Measurements from ENCODE around the gene CRIP3.
"Not testable (repeated sequence)": the region's sequence is repeated elsewhere in the genome, so short reads cannot be mapped to it uniquely, and the experiment has no call there.

Gene CRIP3

DNA sequence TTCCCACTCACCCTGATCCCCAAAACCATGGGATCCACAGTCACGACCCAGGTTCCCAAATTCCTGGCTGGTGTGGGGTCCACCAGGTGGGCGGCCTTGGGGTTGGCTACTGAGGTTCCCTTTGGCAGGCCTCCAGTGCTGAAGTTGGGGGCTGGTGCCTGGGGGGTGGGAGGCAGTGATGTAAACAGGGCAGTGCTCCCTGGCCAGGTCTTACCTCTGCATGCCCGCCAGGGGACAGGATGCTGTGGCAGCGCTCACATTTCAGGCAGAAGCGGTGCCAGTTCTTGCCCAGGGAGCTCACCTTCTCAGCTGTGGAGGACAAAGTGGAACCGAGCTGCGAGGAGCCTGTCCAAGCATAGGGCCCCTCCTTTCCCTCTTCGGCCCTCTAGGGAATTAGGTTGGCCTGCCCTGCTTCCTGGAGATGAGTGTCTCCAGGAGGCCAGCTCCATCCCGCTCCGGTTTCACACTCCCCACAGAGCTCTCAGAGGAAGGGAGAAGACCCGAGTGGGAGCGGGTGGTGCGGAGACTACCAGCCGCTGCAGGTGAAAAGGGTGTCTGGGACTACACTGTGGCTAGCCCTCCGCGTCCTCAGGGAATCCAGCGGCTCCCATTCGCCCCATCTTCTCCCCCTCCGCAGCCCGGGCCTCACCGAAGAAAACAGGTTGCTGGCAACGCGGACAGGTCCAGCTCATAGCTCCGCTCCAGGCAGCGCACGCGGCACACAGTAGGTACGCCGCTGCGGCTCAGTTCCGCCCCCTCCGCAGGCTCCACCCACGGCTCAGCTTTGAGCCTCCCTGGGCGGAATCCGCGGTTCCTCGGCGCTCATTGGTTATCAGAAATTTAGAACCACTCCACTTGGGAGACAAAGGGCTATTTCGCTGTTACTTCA is at the start of gene CRIP3:
TSS of gene CRIP3 (minus strand) at position 726 of the 889 bp plus-strand sequence. CDS start at position 692, 34 bp downstream.
- Mint-ChIP-seq H3K27me3 (no peaks in the 10 kb centered on the region), H3K9me3 (ENCODE audit: low read depth) (no peaks in the 10 kb centered on the region), H3K4me3 (peak within 1 kb of the TSS; percentile 83), H3K27ac (no peak within 1 kb of the TSS), H3K4me1 (ENCODE audit: low read depth) (peaks cover 10% of the 10 kb centered on the region), H3K36me3 (no peaks in the 10 kb centered on the region)

DNA sequence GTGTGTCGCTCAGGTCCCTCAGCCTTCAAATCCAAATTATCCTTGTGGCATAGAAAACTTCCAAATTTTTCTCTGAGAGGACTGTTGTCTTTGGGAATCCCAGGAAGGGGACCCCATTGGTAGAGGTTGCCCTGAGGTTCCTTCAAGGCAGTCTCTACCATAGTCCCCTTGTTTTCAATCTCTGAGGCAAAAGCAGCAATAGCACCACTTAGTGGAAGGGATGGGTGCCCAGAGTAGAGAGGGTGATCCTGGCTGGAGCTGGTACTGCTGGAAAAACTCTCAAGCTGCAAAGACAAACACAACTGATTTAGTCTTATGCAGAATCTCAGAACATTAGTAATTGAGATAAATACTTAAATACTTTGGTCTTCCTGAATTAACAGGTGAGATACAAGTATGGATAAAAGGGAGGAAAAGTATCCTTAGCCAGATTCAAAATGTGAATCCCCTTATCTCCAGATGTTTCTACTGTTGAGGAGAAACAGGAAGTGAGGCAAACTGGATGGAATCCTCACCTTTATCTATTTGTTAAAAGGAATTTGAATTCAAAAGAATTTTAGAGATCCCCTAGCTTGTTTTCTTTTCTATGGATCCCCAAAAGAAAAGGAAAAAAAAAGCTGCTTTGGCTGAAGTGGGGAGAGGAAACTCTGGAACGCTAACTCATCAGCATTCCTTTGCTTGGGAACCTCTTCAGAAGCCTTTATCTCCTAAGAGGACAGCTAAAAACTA is 47.4 kb upstream of the CRIP3 start:
- Mint-ChIP-seq H3K27me3 (no peaks in the 10 kb centered on the region), H3K9me3 (ENCODE audit: low read depth) (no peaks in the 10 kb centered on the region), H3K4me1 (ENCODE audit: low read depth) (peaks cover 6% of the 10 kb centered on the region), H3K36me3 (peaks cover 11% of the 10 kb centered on the region), H3K4me3 (no peak overlapping the region), H3K27ac (no peak overlapping the region)

DNA sequence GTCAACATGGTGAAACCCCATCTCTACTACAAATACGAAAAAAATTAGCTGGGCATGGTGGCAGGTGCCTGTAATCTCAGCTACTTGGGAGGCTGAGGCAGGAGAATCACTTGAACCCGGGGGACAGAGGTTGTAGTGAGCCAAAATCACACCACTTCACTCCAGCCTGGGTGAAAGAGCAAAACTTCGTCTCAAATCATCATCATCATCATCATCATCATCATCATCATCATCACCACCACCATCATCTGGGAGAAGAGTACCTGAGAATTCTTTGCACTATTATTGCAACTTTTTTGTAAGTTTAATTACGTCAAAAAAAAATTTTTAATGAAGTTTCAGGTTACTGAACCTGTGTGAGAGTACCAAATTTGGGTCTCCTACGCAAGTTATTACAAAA is 43.3 kb upstream of the CRIP3 start:
- peaks cover 14% of the 10 kb centered on the region for H3K36me3 Mint-ChIP-seq
- not testable (repeated sequence) for H3K27ac Mint-ChIP-seq; H3K27me3 Mint-ChIP-seq; H3K9me3 Mint-ChIP-seq (ENCODE audit: low read depth); H3K4me1 Mint-ChIP-seq (ENCODE audit: low read depth); H3K4me3 Mint-ChIP-seq

- Mint-ChIP-seq H3K36me3 (peaks cover 13% of the 10 kb centered on the region), H3K4me3 (no peak overlapping the region), H3K9me3 (ENCODE audit: low read depth) (no peaks in the 10 kb centered on the region), H3K4me1 (ENCODE audit: low read depth) (no peaks in the 10 kb centered on the region), H3K27ac (no peak overlapping the region), H3K27me3 (no peaks in the 10 kb centered on the region)
Measured at GRCh38 chr6:43347444-43347843, 38.8 kb upstream of the CRIP3 start.

DNA sequence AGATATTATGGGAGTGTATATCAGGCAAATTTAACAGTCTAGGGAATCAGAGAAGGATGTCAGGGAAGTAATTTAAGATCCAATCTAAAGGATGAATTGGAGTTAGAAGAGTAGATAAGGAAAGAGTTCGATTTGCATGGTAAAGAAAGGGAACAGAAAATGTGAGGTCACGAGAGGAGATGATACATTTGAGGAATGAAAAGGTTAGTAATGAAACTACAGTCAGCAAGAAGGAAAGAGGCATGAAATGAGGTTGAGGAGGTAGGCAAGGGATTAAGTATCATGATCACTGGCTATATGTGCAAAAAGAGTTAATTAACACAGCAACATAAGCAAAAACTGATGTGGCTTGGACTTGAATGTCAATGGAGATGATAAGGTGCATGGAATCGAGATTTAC is 38.4 kb upstream of the CRIP3 start:
- Mint-ChIP-seq H3K36me3 (peaks cover 10% of the 10 kb centered on the region), H3K4me3 (no peak overlapping the region), H3K4me1 (ENCODE audit: low read depth) (no peaks in the 10 kb centered on the region), H3K27ac (no peak overlapping the region), H3K9me3 (ENCODE audit: low read depth) (no peaks in the 10 kb centered on the region), H3K27me3 (no peaks in the 10 kb centered on the region)

DNA sequence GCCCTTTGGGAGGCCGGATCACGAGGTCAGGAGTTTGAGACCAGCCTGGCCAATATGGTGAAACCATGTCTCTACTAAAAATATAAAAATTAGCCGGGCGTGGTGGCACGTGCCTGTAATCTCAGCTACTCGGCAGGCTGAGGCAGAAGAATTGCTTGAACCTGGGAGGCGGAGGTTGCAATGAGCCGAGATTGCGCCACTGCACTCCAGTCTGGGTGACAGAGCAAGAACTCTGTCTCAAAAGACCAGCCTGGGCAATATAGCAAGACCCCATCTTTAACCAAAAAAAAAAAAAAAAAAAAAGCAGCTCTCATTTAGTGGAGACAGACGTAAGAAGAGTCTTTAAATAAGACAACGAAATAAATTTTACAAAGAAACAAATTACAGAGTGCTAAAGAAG is 37.6 kb upstream of the CRIP3 start:
- H3K36me3 Mint-ChIP-seq; H3K27ac Mint-ChIP-seq; H3K27me3 Mint-ChIP-seq; H3K4me1 Mint-ChIP-seq (ENCODE audit: low read depth); H3K9me3 Mint-ChIP-seq (ENCODE audit: low read depth); H3K4me3 Mint-ChIP-seq: not testable (repeated sequence)

DNA sequence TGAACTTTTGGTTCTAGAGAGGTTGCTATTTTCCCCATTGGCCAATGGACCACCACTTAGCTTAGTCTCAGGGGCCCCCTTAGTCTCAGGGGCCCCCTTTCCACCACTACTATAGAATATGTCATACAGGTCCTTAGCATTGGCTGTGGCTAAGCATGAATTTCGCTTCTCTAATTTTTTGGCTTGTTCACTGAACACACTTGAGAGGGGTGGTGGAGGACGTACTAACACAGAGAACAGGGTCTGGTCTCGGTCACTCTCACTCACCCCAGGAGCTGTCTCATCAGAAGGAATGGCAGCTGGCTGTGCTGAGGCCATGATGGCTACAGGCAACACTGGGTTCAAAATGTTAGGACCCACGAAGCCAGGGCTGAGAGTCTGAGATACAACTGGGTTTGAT is 30.5 kb upstream of the CRIP3 start:
- Mint-ChIP-seq H3K27ac (no peak overlapping the region), H3K27me3 (no peaks in the 10 kb centered on the region), H3K4me3 (no peak overlapping the region), H3K9me3 (ENCODE audit: low read depth) (no peaks in the 10 kb centered on the region), H3K36me3 (peaks cover 18% of the 10 kb centered on the region), H3K4me1 (ENCODE audit: low read depth) (no peaks in the 10 kb centered on the region)

DNA sequence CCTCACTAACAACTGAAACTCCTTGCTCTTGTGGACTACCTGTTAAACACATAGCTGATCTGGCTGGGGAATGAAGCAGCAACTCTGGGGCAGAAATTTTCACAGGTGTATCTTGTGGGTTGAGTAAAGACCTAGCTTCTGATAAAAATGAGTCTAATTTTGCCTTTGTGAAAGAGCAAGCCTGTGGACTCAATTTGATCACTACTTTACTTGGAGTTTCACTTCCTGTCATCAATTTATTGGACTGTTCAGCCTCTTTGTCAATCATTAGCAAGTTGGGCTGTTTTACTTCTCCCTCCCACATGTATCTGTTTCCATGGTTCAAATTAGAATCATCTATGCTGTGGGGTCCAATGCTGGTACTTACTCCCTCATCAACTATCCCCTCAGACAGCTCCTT is 29.6 kb upstream of the CRIP3 start:
- H3K27me3 Mint-ChIP-seq, result no peaks in the 10 kb centered on the region
- H3K9me3 Mint-ChIP-seq (ENCODE audit: low read depth), result no peaks in the 10 kb centered on the region
- peaks cover 18% of the 10 kb centered on the region for H3K36me3 Mint-ChIP-seq
- no peak overlapping the region for H3K27ac Mint-ChIP-seq
- H3K4me1 Mint-ChIP-seq (ENCODE audit: low read depth), result no peaks in the 10 kb centered on the region
- no peak overlapping the region for H3K4me3 Mint-ChIP-seq

DNA sequence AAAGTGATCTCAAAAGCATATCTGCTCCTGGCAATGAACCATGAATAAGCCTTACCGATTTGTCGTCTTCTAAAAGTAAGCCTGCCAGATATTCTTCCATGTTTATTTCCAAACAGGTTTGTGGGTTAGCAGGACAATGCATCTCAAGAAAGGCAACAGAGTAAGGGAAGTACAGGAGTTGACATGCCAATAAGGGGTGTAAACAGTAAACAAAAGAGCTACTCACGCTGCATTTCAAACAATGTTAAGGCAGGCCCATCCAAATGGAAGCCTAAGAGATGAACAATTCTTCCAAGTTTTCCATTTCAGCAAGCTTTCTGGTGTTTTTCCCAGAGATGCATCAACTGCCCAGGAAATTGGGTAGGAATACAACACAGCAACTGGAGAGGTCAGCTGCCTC is 27.8 kb upstream of the CRIP3 start:
- peaks cover 16% of the 10 kb centered on the region for H3K36me3 Mint-ChIP-seq
- H3K9me3 Mint-ChIP-seq (ENCODE audit: low read depth), result no peaks in the 10 kb centered on the region
- no peak overlapping the region for H3K27ac Mint-ChIP-seq
- H3K4me1 Mint-ChIP-seq (ENCODE audit: low read depth), result peaks cover 9% of the 10 kb centered on the region
- H3K4me3 Mint-ChIP-seq, result no peak overlapping the region
- no peaks in the 10 kb centered on the region for H3K27me3 Mint-ChIP-seq

- peaks cover 14% of the 10 kb centered on the region for H3K4me1 Mint-ChIP-seq (ENCODE audit: low read depth)
- no peaks in the 10 kb centered on the region for H3K27me3 Mint-ChIP-seq
- no peaks in the 10 kb centered on the region for H3K9me3 Mint-ChIP-seq (ENCODE audit: low read depth)
- H3K27ac Mint-ChIP-seq, result no peak overlapping the region
- H3K36me3 Mint-ChIP-seq, result peaks cover 16% of the 10 kb centered on the region
- H3K4me3 Mint-ChIP-seq, result no peak overlapping the region
Measured at GRCh38 chr6:43335469-43335868, 26.8 kb upstream of the CRIP3 start.

DNA sequence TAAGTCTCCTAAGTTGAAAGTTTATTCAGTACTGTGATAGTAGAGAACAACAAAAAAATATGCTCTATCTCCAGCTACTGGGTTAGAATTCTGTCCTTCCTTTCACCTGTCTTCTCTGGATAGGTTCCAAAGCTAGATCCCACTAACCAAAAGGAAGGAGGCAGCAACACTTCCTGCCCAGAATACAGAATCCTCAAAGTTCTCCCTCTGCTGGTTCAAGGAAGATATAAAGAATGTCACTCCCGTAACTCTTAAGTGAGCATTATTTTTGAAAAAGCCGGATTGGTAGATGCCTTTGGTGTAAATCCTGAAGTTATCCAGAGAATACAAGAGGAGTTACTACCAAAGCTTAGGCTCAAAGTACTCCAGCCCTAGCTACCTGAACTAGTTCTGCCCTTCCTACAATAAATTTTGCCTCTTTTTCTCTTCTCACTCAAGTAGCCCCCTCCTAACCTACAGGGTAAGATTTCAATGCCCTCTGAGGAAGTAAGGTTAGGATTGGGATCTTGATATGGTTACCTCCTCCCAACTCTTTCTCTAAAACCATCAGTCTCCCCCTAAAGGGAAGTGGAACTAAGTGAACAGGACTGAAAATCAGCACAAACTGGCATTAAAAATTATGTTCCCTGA is 26.0 kb upstream of the CRIP3 start:
- Mint-ChIP-seq H3K27me3 (no peaks in the 10 kb centered on the region), H3K4me3 (no peak overlapping the region), H3K9me3 (ENCODE audit: low read depth) (no peaks in the 10 kb centered on the region), H3K4me1 (ENCODE audit: low read depth) (peaks cover 14% of the 10 kb centered on the region), H3K27ac (no peak overlapping the region), H3K36me3 (peaks cover 11% of the 10 kb centered on the region)

GRCh38 chr6:43331891-43332290 is 23.3 kb upstream of the CRIP3 start:
- no peak overlapping the region for H3K27ac Mint-ChIP-seq
- no peaks in the 10 kb centered on the region for H3K27me3 Mint-ChIP-seq
- H3K4me3 Mint-ChIP-seq, result no peak overlapping the region
- H3K9me3 Mint-ChIP-seq (ENCODE audit: low read depth), result no peaks in the 10 kb centered on the region
- H3K36me3 Mint-ChIP-seq, result peaks cover 6% of the 10 kb centered on the region
- peaks cover 14% of the 10 kb centered on the region for H3K4me1 Mint-ChIP-seq (ENCODE audit: low read depth)

GRCh38 chr6:43331470-43331869 is 22.8 kb upstream of the CRIP3 start:
- Mint-ChIP-seq H3K9me3 (ENCODE audit: low read depth) (no peaks in the 10 kb centered on the region), H3K27me3 (no peaks in the 10 kb centered on the region), H3K4me1 (ENCODE audit: low read depth) (peaks cover 14% of the 10 kb centered on the region), H3K4me3 (no peak overlapping the region), H3K27ac (no peak overlapping the region), H3K36me3 (peaks cover 4% of the 10 kb centered on the region)

GRCh38 chr6:43328528-43328927 is 19.9 kb upstream of the CRIP3 start:
- Mint-ChIP-seq H3K4me1 (ENCODE audit: low read depth) (peaks cover 14% of the 10 kb centered on the region), H3K27me3 (no peaks in the 10 kb centered on the region), H3K27ac (no peak overlapping the region), H3K36me3 (peaks cover 2% of the 10 kb centered on the region), H3K9me3 (ENCODE audit: low read depth) (no peaks in the 10 kb centered on the region), H3K4me3 (no peak overlapping the region)

DNA sequence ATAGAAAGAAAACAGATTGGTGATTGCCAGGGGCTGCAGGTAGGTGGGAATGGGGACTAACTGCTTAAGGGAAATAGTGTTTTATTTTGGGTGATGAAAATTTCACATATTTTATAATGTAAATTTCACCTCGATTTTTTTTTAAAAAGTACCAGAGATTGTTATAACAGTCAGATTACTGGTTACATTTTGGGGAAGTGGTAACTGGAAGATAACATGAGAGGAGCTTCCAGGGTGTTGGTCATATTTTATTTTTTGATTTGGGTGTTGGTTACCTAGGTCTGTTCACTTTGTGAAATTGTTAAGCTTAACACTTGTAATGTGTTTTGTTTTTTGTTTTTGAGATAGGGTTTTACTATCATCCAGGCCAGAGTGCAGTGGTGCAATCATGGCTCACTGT is 17.2 kb upstream of the CRIP3 start:
- H3K27ac Mint-ChIP-seq, result no peak overlapping the region
- no peak overlapping the region for H3K4me3 Mint-ChIP-seq
- H3K4me1 Mint-ChIP-seq (ENCODE audit: low read depth), result no peaks in the 10 kb centered on the region
- H3K36me3 Mint-ChIP-seq, result peaks cover 2% of the 10 kb centered on the region
- no peaks in the 10 kb centered on the region for H3K27me3 Mint-ChIP-seq
- no peaks in the 10 kb centered on the region for H3K9me3 Mint-ChIP-seq (ENCODE audit: low read depth)

All from activated naive CD8-positive, alpha-beta T cell (primary cell).